MCF 10A (cell line): ENCODE data around the gene XAF1. TPM values are rescaled to one million over a fixed set of nuclear protein-coding genes. Genes with fewer than 3 reads are reported as not detected.

Experiments used
- BruUV-seq: library from RNA; stranded (reverse); fragments of 400-500 nt; replicated peaks from 2 replicates; lab custom pipeline; 2021; lab: Mats Ljungman, UMichigan
- CTCF ChIA-PET: fragments of 300-600 bp; sonication (Branson Sonifier 250); formaldehyde crosslinking; extraction: SDS; loops from one replicate; lab custom pipeline; 2021; ENCODE audit warnings: antibody characterized with exemption, inconsistent platforms; lab: Yijun Ruan, JAX
- POLR2A ChIA-PET: fragments of 300-600, 350-650 bp; sonication (Branson Sonifier 250); formaldehyde crosslinking; extraction: SDS; loops from one replicate; lab custom pipeline; 2020; ENCODE audit warnings: antibody characterized with exemption, inconsistent platforms; lab: Yijun Ruan, JAX
- DNase-seq: peaks from one replicate; pipeline ENCODE4 v3.0.0-alpha.2; 2018; ENCODE audit not compliant: unreplicated experiment
- H3K27ac Mint-ChIP-seq: one replicate; pipeline ENCODE4 v1.8.0; 2022; ENCODE audit warnings: mild to moderate bottlenecking, low read depth, mixed read lengths; ENCODE audit not compliant: unreplicated experiment
- H3K27me3 Mint-ChIP-seq: one replicate; pipeline ENCODE4 v1.8.0; 2022; ENCODE audit warnings: mixed read lengths; ENCODE audit not compliant: insufficient read depth, unreplicated experiment
- H3K36me3 Mint-ChIP-seq: one replicate; pipeline ENCODE4 v1.8.0; 2022; ENCODE audit warnings: mild to moderate bottlenecking, moderate library complexity, mixed read lengths; ENCODE audit not compliant: insufficient read depth, unreplicated experiment
- H3K4me1 Mint-ChIP-seq: one replicate; pipeline ENCODE4 v1.8.0; 2022; ENCODE audit warnings: mixed read lengths; ENCODE audit not compliant: insufficient read depth, unreplicated experiment
- H3K4me3 Mint-ChIP-seq: one replicate; pipeline ENCODE4 v1.8.0; 2022; ENCODE audit warnings: mild to moderate bottlenecking, moderate library complexity, mixed read lengths; ENCODE audit not compliant: unreplicated experiment
- H3K9me3 Mint-ChIP-seq: one replicate; pipeline ENCODE4 v1.8.0; 2022; ENCODE audit warnings: mixed read lengths; ENCODE audit not compliant: unreplicated experiment
- CTCF ChIP-seq: fragments of 200-600 bp; IDR thresholded peaks from one replicate; pipeline ENCODE4 v1.8.0; 2022; ENCODE audit warnings: antibody characterized with exemption, mild to moderate bottlenecking; ENCODE audit not compliant: unreplicated experiment
- intact Hi-C: fragments of 100-400 bp; cut with micrococcal nuclease; formaldehyde crosslinking; loops from 2 replicates; pipeline ENCODE4 v1.14.1; 2022
- total RNA-seq: library from RNA; stranded (reverse); gene quantifications from 2 replicates; pipeline ENCODE4 v1.2.3, GENCODE V29; 2022

XAF1 gene
- total RNA-seq, 1 experiment from 2014 or later: not detected

GRCh38 chr17:6786618-6787017 lies 30.8 kb downstream of the XAF1 start:
- Mint-ChIP-seq H3K4me1 (peaks cover 25% of the 10 kb centered on the region), H3K36me3 (no peaks in the 10 kb centered on the region), H3K9me3 (no peaks in the 10 kb centered on the region), H3K27me3 (no peaks in the 10 kb centered on the region), H3K4me3 (peak overlapping the region; percentile 76), H3K27ac (peak overlapping the region; percentile 86)
- BruUV-seq: no TSS peak
- intact Hi-C loops: no loop called here
- peak; percentile 83 for DNase-seq
- no peak for TF ChIP-seq CTCF
- ChIA-PET POLR2A (interaction anchor here (0.6 to 1.6 kb wide), 13 partner anchors 9 to 650 kb away, joined by 3 to 8 read pairs (median 3); partner anchors contain the start of gene RNASEK), CTCF (interaction anchor here (0.6 to 1.3 kb wide), 6 partner anchors 9 to 1532 kb away, joined by 3 to 7 read pairs (median 4); no protein-coding TSS in a partner anchor)

- no peak for TF ChIP-seq CTCF
- H3K4me3 Mint-ChIP-seq: peak overlapping the region; percentile 76
- H3K9me3 Mint-ChIP-seq: no peaks in the 10 kb centered on the region
- peaks cover 25% of the 10 kb centered on the region for H3K4me1 Mint-ChIP-seq
- TSS peak; percentile 65 for BruUV-seq
- H3K27ac Mint-ChIP-seq: peak overlapping the region; percentile 86
- intact Hi-C loops: no loop called here
- ChIA-PET CTCF (interaction anchor here (0.6 to 1.5 kb wide), 10 partner anchors 9 to 1533 kb away, joined by 3 to 7 read pairs (median 4); no protein-coding TSS in a partner anchor), POLR2A (interaction anchor here (0.6 to 1.6 kb wide), 12 partner anchors 9 to 649 kb away, joined by 3 to 8 read pairs (median 3); partner anchors contain the start of gene RNASEK)
- DNase-seq: no peak
- no peaks in the 10 kb centered on the region for H3K36me3 Mint-ChIP-seq
- H3K27me3 Mint-ChIP-seq: no peaks in the 10 kb centered on the region
Observed at GRCh38 chr17:6787081-6787693, 31.3 kb downstream of the XAF1 start.

DNA sequence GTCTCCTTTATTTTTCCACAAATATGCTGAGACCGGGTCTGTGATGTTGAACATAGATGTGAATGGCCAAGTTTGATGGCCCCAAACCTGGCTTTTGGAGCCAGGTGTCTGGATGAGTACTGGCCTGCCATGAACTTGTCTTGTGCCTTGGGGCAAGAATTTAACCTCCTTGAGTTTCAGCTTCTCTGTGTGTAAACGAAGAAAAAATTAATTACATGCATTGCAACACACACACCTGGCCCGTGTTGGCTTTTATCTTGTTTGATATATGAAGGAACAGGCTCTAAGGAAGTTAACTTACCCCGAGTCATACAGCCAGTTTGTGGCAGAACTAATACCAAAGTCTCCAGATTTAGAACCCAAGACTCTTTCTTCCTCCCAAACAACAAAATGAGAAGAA lies 33.3 kb downstream of the XAF1 start:
- ChIA-PET POLR2A (interaction anchor here (0.6 to 1.2 kb wide), 5 partner anchors 9 to 201 kb away, joined by 3 to 5 read pairs (median 3); no protein-coding TSS in a partner anchor), CTCF (interaction anchor here (0.7 to 1.9 kb wide), 2 partner anchors 123 to 183 kb away, joined by 4 to 5 read pairs; no protein-coding TSS in a partner anchor)
- Mint-ChIP-seq H3K9me3 (no peaks in the 10 kb centered on the region), H3K4me1 (peaks cover 25% of the 10 kb centered on the region), H3K27ac (no peak overlapping the region), H3K27me3 (no peaks in the 10 kb centered on the region), H3K4me3 (no peak overlapping the region), H3K36me3 (no peaks in the 10 kb centered on the region)
- peak; percentile 41 for DNase-seq
- no TSS peak for BruUV-seq
- intact Hi-C loops: no loop called here
- no peak for TF ChIP-seq CTCF

- DNase-seq: no peak
- no peak for TF ChIP-seq CTCF
- ChIA-PET CTCF (no interaction called here), POLR2A (no interaction called here)
- H3K27me3 Mint-ChIP-seq: no peaks in the 10 kb centered on the region
- H3K9me3 Mint-ChIP-seq: no peaks in the 10 kb centered on the region
- no TSS peak for BruUV-seq
- H3K4me3 Mint-ChIP-seq: no peak overlapping the region
- H3K36me3 Mint-ChIP-seq: no peaks in the 10 kb centered on the region
- intact Hi-C loops: no loop called here
- H3K4me1 Mint-ChIP-seq: peaks cover 8% of the 10 kb centered on the region
- no peak overlapping the region for H3K27ac Mint-ChIP-seq
Observed at GRCh38 chr17:6793748-6794493, 38.1 kb downstream of the XAF1 start.
